Smooth muscle cell (in vitro differentiated cells): ENCODE measurements around the gene ACAD8. TPM values are rescaled to one million over a fixed set of nuclear protein-coding genes. Genes with fewer than 3 reads are reported as not detected.

ENCODE experiments used
- DNase-seq: peaks from one replicate; lab custom pipeline; 2025; ENCODE audit not compliant: unreplicated experiment; lab: John Stamatoyannopoulos, UW
- H2AFZ ChIP-seq: fragments of 200-600 bp; sonication (generic); 2 replicates; pipeline ENCODE4 v1.6.0; 2016; ENCODE audit warnings: antibody characterized with exemption, low read depth, mild to moderate bottlenecking
- H3F3A ChIP-seq: fragments of 200-600 bp; sonication (generic); 2 replicates; pipeline ENCODE4 v1.6.0; 2017; ENCODE audit warnings: antibody characterized with exemption, low read depth
- H3K27ac ChIP-seq: fragments of 200-600 bp; sonication (generic); 2 replicates; pipeline ENCODE4 v1.5.1; 2016; ENCODE audit warnings: low read depth, mild to moderate bottlenecking
- H3K27me3 ChIP-seq: fragments of 200-600 bp; sonication (generic); 2 replicates; pipeline ENCODE4 v1.6.1; 2016; ENCODE audit warnings: low read depth, mild to moderate bottlenecking
- H3K36me3 ChIP-seq: fragments of 200-600 bp; sonication (generic); 2 replicates; pipeline ENCODE4 v1.5.1; 2016; ENCODE audit warnings: low read depth
- H3K4me1 ChIP-seq: fragments of 200-600 bp; sonication (generic); 2 replicates; pipeline ENCODE4 v1.5.1; 2016; ENCODE audit warnings: low read depth
- H3K4me2 ChIP-seq: fragments of 200-600 bp; sonication (generic); 2 replicates; pipeline ENCODE4 v1.6.0; 2016; ENCODE audit warnings: mild to moderate bottlenecking
- H3K4me3 ChIP-seq: fragments of 200-600 bp; sonication (generic); 2 replicates; pipeline ENCODE4 v1.5.1; 2016; ENCODE audit warnings: mild to moderate bottlenecking
- H3K79me2 ChIP-seq: fragments of 200-600 bp; sonication (generic); 2 replicates; pipeline ENCODE4 v1.6.0; 2016; ENCODE audit warnings: low read depth, mild to moderate bottlenecking
- H3K9ac ChIP-seq: fragments of 200-600 bp; sonication (generic); 2 replicates; pipeline ENCODE4 v1.6.0; 2016; ENCODE audit warnings: low read depth
- H3K9me3 ChIP-seq: fragments of 200-600 bp; sonication (generic); replicated peaks from 2 replicates; pipeline ENCODE4 v1.5.1; 2016; ENCODE audit warnings: low read depth
- H4K20me1 ChIP-seq: fragments of 200-600 bp; sonication (generic); 2 replicates; pipeline ENCODE4 v1.6.0; 2016; ENCODE audit warnings: low read depth
- WGBS: methylation state at CpG from one replicate; pipeline ENCODE4 v1.1.7; 2016; ENCODE audit warnings: low lambda C conversion rate; 5-methylcytosine and 5-hydroxymethylcytosine counted together
- polyA plus RNA-seq: library from polyadenylated mRNA; unstranded; fragments of >200 nt; fragmentation: Nextera tagmentation; extraction: Ambion mirVana; gene quantifications from 2 replicates; pipeline ENCODE4 v1.2.1, GENCODE V29; 2016
- total RNA-seq: library from RNA; depleted of rRNA; stranded (reverse); fragments of >200 nt; gene quantifications from 2 replicates; pipeline ENCODE4 v1.2.3, GENCODE V29; 2014
- TF ChIP-seq, protein P1 (sequence below): fragments of 200-600 bp; sonication (generic); IDR thresholded peaks from 2 replicates; pipeline ENCODE4 v1.5.1; 2017; ENCODE audit warnings: borderline replicate concordance, mild to moderate bottlenecking, antibody characterized with exemption; ENCODE audit not compliant: insufficient read depth, poor library complexity, severe bottlenecking

ACAD8 gene
- total and polyA plus RNA-seq, 2 experiments from 2014 or later = 11.7 to 12.4 TPM

DNA sequence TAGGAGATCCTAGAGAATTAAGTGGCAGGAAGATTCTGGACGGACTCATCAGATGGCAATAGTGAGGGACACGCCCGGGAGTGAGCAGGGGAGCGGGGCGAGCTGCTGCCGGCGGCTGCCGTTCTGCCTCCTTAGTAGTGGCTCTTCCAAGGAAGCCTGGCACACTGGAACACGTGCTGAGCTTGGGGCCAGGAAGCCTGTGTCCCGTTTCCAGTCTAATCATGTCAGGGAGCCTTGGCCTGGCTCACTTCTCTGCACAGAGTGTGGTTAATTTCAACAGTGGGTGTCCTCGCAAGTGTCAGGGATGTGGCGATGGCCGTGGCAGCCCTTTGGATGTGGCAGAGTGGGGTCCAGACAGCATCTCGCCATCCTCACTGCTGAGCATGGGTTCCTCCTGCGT is 39.3 kb downstream of the ACAD8 start:
- Histone ChIP-seq H4K20me1 (no peaks in the 10 kb centered on the region), H3K27me3 (no peaks in the 10 kb centered on the region), H3F3A (no peaks in the 10 kb centered on the region), H3K27ac (no peak overlapping the region), H3K4me3 (no peak overlapping the region), H3K79me2 (no peaks in the 10 kb centered on the region), H2AFZ (no peak overlapping the region), H3K4me1 (no peaks in the 10 kb centered on the region), H3K4me2 (no peak overlapping the region), H3K9ac (no peak overlapping the region), H3K9me3 (no peaks in the 10 kb centered on the region), H3K36me3 (no peaks in the 10 kb centered on the region)
- TF ChIP-seq, protein P1, sequence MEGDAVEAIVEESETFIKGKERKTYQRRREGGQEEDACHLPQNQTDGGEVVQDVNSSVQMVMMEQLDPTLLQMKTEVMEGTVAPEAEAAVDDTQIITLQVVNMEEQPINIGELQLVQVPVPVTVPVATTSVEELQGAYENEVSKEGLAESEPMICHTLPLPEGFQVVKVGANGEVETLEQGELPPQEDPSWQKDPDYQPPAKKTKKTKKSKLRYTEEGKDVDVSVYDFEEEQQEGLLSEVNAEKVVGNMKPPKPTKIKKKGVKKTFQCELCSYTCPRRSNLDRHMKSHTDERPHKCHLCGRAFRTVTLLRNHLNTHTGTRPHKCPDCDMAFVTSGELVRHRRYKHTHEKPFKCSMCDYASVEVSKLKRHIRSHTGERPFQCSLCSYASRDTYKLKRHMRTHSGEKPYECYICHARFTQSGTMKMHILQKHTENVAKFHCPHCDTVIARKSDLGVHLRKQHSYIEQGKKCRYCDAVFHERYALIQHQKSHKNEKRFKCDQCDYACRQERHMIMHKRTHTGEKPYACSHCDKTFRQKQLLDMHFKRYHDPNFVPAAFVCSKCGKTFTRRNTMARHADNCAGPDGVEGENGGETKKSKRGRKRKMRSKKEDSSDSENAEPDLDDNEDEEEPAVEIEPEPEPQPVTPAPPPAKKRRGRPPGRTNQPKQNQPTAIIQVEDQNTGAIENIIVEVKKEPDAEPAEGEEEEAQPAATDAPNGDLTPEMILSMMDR = no peak
- 84% methylated on average over 15 of the region's 15 CpGs for WGBS
- DNase-seq = no peak

DNA sequence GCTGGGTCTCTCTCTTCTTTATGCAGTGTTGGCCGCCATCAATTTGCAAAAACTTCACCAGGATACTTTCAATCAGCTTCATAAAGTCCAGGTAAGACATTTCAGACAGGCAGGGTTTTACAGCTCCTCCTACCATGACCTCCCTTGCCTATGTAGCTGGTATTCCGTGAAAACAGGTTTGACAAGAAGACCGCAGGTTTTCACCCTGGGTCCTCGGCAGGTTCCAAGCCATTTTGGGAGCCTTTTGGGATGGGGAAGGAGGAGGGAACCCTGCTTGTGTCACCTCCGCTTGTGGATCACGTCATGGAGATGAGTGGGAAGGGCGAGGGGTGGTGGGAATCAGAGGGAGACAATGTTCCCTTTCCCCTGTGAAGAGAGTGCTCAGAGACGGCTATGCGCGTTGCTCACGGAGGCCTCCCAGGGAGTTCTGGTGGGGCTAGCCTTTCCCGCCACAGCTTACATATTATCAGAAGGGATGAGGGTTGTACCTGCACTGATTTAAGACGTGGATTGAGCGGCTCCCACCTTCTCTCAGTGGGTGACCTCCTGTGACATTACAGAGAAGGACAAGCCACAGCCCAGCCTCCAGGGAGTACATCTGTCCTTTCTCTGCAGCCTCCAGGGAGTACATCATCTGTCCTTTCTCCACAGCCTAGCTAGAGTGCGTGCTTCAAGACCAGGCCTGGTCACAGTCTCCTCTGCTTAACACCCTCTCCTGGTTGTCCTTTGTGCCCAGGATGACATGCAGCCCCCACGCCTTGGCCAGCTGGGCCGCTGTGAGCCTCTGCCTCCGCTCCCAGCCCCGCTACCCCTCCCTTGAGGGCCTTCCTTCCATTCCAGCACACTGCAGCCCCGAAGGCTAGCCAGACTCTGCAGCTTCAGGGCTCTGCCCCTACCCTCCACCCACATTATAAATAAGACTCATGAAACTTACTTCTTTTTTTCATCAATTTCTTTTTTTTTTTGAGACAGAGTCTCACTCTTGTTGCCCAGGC is 40.0 kb downstream of the ACAD8 start:
- Histone ChIP-seq H3K4me3 (no peak overlapping the region), H4K20me1 (no peaks in the 10 kb centered on the region), H3K4me2 (no peak overlapping the region), H3K27me3 (no peaks in the 10 kb centered on the region), H3K4me1 (no peaks in the 10 kb centered on the region), H2AFZ (no peak overlapping the region), H3K79me2 (no peaks in the 10 kb centered on the region), H3K9me3 (no peaks in the 10 kb centered on the region), H3K9ac (no peak overlapping the region), H3F3A (no peaks in the 10 kb centered on the region), H3K27ac (no peak overlapping the region), H3K36me3 (no peaks in the 10 kb centered on the region)
- TF ChIP-seq, protein P1 = no peak
- 86% methylated on average over 20 of the region's 20 CpGs for WGBS
- no peak for DNase-seq

- Histone ChIP-seq H2AFZ (no peak overlapping the region), H3K9me3 (no peaks in the 10 kb centered on the region), H3K27me3 (no peaks in the 10 kb centered on the region), H3K4me1 (no peaks in the 10 kb centered on the region), H3K4me3 (no peak overlapping the region), H3K79me2 (no peaks in the 10 kb centered on the region), H3K27ac (no peak overlapping the region), H4K20me1 (no peaks in the 10 kb centered on the region), H3K36me3 (no peaks in the 10 kb centered on the region), H3K9ac (no peak overlapping the region), H3F3A (no peaks in the 10 kb centered on the region), H3K4me2 (no peak overlapping the region)
- TF ChIP-seq, protein P1 = no peak
- 69% methylated on average over 9 of the region's 9 CpGs for WGBS
- DNase-seq = no peak
Measured at GRCh38 chr11:134294664-134295063, 41.3 kb downstream of the ACAD8 start.
